Endothelial cell of umbilical vein (primary cell): ENCODE measurements around the gene SLC4A4. TPM values are rescaled to one million over a fixed set of nuclear protein-coding genes. Genes with fewer than 3 reads are reported as not detected.

Source experiments
- BruUV-seq: library from RNA; stranded (reverse); fragments of 400-500 nt; replicated peaks from 2 replicates; lab custom pipeline; 2021; lab: Mats Ljungman, UMichigan
- CTCF ChIA-PET: fragments of 300-600, 350-600 bp; sonication (Branson Sonifier 250); formaldehyde crosslinking; loops from one replicate; lab custom pipeline; 2021; ENCODE audit warnings: antibody characterized with exemption, inconsistent platforms; lab: Charles Lee
- POLR2A ChIA-PET: fragments of 300-600, 350-600 bp; sonication (Branson Sonifier 250); formaldehyde crosslinking; loops from one replicate; lab custom pipeline; 2021; ENCODE audit warnings: antibody characterized with exemption, inconsistent platforms; lab: Charles Lee
- DNase-seq: peaks from one replicate; pipeline ENCODE4 v3.0.0-alpha.2; 2011; ENCODE audit warnings: low read depth, low spot score
- FAIRE-seq: peaks from 2 replicates; lab custom pipeline; 2011; peaks lifted over from hg19 to GRCh38; lab: Jason Lieb, UNC
- H2AFZ ChIP-seq: 2 replicates; pipeline ENCODE4 v1.6.0; 2012; ENCODE audit warnings: low read depth, low read length, control low read depth, inconsistent platforms
- H3K27ac ChIP-seq: 2 replicates; pipeline ENCODE4 v1.5.1; 2011; ENCODE audit warnings: low read depth, mild to moderate bottlenecking, control low read depth, low read length, moderate library complexity; ENCODE audit not compliant: insufficient read depth
- H3K27me3 ChIP-seq, 2 experiments: 2 replicates each; pipeline versions ENCODE4 v1.6.0 to v1.6.1; 2011; ENCODE audit warnings: low read length in 2 of 2, mixed read lengths in 1 of 2; ENCODE audit not compliant: control insufficient read depth in 2 of 2, insufficient read depth in 2 of 2
- H3K36me3 ChIP-seq, 2 experiments: 2 replicates in 1 of 2; 3 replicates in 1 of 2; pipeline ENCODE4 v1.5.1; 2011; ENCODE audit warnings: low read length in 2 of 2, mild to moderate bottlenecking in 1 of 2, moderate library complexity in 1 of 2; ENCODE audit not compliant: control insufficient read depth in 2 of 2, insufficient read depth in 2 of 2; ENCODE audit errors: extremely low read depth in 1 of 2
- H3K4me1 ChIP-seq: 3 replicates; pipeline ENCODE4 v1.5.1; 2011; ENCODE audit warnings: mild to moderate bottlenecking, low read length; ENCODE audit not compliant: control insufficient read depth, insufficient read depth; ENCODE audit errors: extremely low read depth
- H3K4me2 ChIP-seq: 2 replicates; pipeline ENCODE4 v1.6.1; 2011; ENCODE audit warnings: low read length, control low read depth, mixed read lengths; ENCODE audit not compliant: insufficient read depth
- H3K4me3 ChIP-seq, 3 experiments: fragments of 200-600 bp in 1 of 3; sonication (generic), shearing (Covaris generic) in 1 of 3; replicated peaks in 1 of 3; 2 replicates each; pipeline ENCODE4 v1.5.1; 2011 to 2016; ENCODE audit warnings: control low read depth in 3 of 3, low read length in 3 of 3, mild to moderate bottlenecking in 2 of 3, inconsistent platforms in 1 of 3, low read depth in 1 of 3, moderate library complexity in 1 of 3; ENCODE audit not compliant: insufficient read depth in 1 of 3
- H3K79me2 ChIP-seq: 2 replicates; pipeline ENCODE4 v1.6.0; 2012; ENCODE audit warnings: low read length, inconsistent platforms; ENCODE audit not compliant: control insufficient read depth, insufficient read depth
- H3K9ac ChIP-seq: replicated peaks from 2 replicates; pipeline ENCODE3; 2011; ENCODE audit warnings: low read length, control low read depth; ENCODE audit not compliant: insufficient read depth; ENCODE audit errors: extremely low read depth
- H3K9me1 ChIP-seq: replicated peaks from 3 replicates; pipeline ENCODE4 v1.6.0; 2011; ENCODE audit warnings: mild to moderate bottlenecking, low read length; ENCODE audit not compliant: control insufficient read depth, insufficient read depth; ENCODE audit errors: extremely low read depth
- H3K9me3 ChIP-seq: replicated peaks from 2 replicates; pipeline ENCODE4 v1.5.1; 2012; ENCODE audit warnings: low read length, inconsistent platforms; ENCODE audit not compliant: control insufficient read depth, insufficient read depth
- H4K20me1 ChIP-seq: replicated peaks from 2 replicates; pipeline ENCODE3; 2011; ENCODE audit warnings: mild to moderate bottlenecking, low read length; ENCODE audit not compliant: control insufficient read depth, insufficient read depth; ENCODE audit errors: extremely low read depth
- EZH2 ChIP-seq: IDR thresholded peaks from 2 replicates; pipeline ENCODE4 v1.6.1; 2012; ENCODE audit warnings: borderline replicate concordance, low read depth, mild to moderate bottlenecking, moderate library complexity, low read length, inconsistent platforms; ENCODE audit not compliant: severe bottlenecking
- FOS ChIP-seq: IDR thresholded peaks from 2 replicates; pipeline ENCODE4 v1.6.1; 2011; ENCODE audit warnings: mild to moderate bottlenecking, low read length, moderate library complexity, borderline replicate concordance; ENCODE audit not compliant: insufficient read depth
- GATA2 ChIP-seq: IDR thresholded peaks from 2 replicates; pipeline ENCODE4 v1.7.0; 2011; ENCODE audit warnings: low read depth, mild to moderate bottlenecking, moderate library complexity, mixed read lengths, low read length; ENCODE audit not compliant: insufficient read length, insufficient read depth
- JUN ChIP-seq: IDR thresholded peaks from 2 replicates; pipeline ENCODE4 v1.6.1; 2011; ENCODE audit warnings: borderline replicate concordance, low read depth; ENCODE audit not compliant: insufficient read length, insufficient read depth
- MAX ChIP-seq: IDR thresholded peaks from 2 replicates; pipeline ENCODE4 v1.6.1; 2011; ENCODE audit not compliant: insufficient read depth, insufficient read length
- MYC ChIP-seq: IDR thresholded peaks from one replicate; pipeline ENCODE4 v1.6.1; 2011; ENCODE audit warnings: mild to moderate bottlenecking, low read depth, low read length
- POLR2A ChIP-seq: IDR thresholded peaks from 2 replicates; pipeline ENCODE4 v1.6.1; 2012; ENCODE audit warnings: low read depth, mild to moderate bottlenecking, control low read depth, low read length
- POLR2AphosphoS5 ChIP-seq: IDR thresholded peaks from 2 replicates; pipeline ENCODE4 v1.6.1; 2012; ENCODE audit warnings: low read depth, mild to moderate bottlenecking, control low read depth, low read length, moderate library complexity; ENCODE audit not compliant: insufficient read depth
- dilution Hi-C: fragments of 300-500 bp; cut with MboI; formaldehyde crosslinking; loops from one replicate; pipeline ENCODE4 v1.15.0; 2019; ENCODE audit warnings: low sequenced_read_pairs; ENCODE audit not compliant: extremely low pct_ligation_motif_present
- intact Hi-C: fragments of 100-400 bp; cut with micrococcal nuclease; formaldehyde crosslinking; loops from one replicate; pipeline ENCODE4 v1.10.0; 2022
- polyA plus RNA-seq, 4 experiments: library from polyadenylated mRNA; depleted of rRNA in 3 of 4; stranded (reverse) in 3 of 4; unstranded in 1 of 4; fragments of >200 nt; gene quantifications; 2 replicates each; pipeline versions ENCODE4 v1.2.1 to v1.2.3, GENCODE V29; 2011 to 2012; ENCODE audit warnings: missing spikeins in 1 of 4
- total RNA-seq: library from RNA; stranded (reverse); gene quantifications from 2 replicates; pipeline ENCODE4 v1.2.3, GENCODE V29; 2021
- TF ChIP-seq, protein P1 (sequence below), 2 donors: IDR thresholded peaks; 1 replicate in 1 of 2; 2 replicates in 1 of 2; pipeline ENCODE4 v1.5.1; 2011; ENCODE audit warnings: low read length in 2 of 2, mild to moderate bottlenecking in 2 of 2, moderate library complexity in 2 of 2, control low read depth in 1 of 2, inconsistent platforms in 1 of 2, low read depth in 1 of 2; ENCODE audit not compliant: insufficient read depth in 1 of 2; ENCODE audit errors: extremely low read depth in 1 of 2

The SLC4A4 gene
- total and polyA plus RNA-seq, 2 donors (not counting 3 experiments of a cell fraction or from before 2014, with no cell fraction given): not detected

DNA sequence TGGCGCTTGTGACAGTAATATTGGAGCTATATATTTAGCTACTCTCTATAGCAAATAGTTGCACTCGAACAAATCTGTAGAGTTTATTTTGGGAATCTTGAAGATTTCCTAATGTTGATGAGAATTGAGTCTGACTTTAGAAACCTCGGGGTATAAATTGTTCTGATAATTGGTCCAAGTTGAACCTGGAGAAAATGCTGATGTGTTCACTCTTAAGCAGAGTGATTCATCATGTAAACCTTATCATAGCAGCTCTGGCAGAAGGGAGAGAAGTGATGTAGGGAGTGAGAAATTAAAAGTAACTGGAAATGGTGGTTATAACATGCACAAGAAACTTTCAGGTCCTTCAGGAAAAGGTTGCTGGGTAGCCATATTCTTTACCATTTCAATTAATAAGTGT is 16.4 kb upstream of the SLC4A4 start:
- no peaks in the 10 kb centered on the region for H3K79me2 ChIP-seq
- H3K4me1 ChIP-seq: no peaks in the 10 kb centered on the region
- no peaks in the 10 kb centered on the region for H3K36me3 ChIP-seq
- no peak overlapping the region for H3K4me3 ChIP-seq
- no peaks in the 10 kb centered on the region for H3K9me1 ChIP-seq
- BruUV-seq: no TSS peak
- H3K9ac ChIP-seq: no peak overlapping the region
- TF ChIP-seq EZH2: no peak
- no peak for TF ChIP-seq MAX
- TF ChIP-seq, protein P1, sequence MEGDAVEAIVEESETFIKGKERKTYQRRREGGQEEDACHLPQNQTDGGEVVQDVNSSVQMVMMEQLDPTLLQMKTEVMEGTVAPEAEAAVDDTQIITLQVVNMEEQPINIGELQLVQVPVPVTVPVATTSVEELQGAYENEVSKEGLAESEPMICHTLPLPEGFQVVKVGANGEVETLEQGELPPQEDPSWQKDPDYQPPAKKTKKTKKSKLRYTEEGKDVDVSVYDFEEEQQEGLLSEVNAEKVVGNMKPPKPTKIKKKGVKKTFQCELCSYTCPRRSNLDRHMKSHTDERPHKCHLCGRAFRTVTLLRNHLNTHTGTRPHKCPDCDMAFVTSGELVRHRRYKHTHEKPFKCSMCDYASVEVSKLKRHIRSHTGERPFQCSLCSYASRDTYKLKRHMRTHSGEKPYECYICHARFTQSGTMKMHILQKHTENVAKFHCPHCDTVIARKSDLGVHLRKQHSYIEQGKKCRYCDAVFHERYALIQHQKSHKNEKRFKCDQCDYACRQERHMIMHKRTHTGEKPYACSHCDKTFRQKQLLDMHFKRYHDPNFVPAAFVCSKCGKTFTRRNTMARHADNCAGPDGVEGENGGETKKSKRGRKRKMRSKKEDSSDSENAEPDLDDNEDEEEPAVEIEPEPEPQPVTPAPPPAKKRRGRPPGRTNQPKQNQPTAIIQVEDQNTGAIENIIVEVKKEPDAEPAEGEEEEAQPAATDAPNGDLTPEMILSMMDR (IDR thresholded peaks at IDR 0.05; ENCODE audit: extremely low read depth in 1 of 2, insufficient read depth in 1 of 2, low read depth in 1 of 2, low read length in 2 of 2): no peak
- no peak for TF ChIP-seq FOS
- TF ChIP-seq POLR2AphosphoS5: no peak
- TF ChIP-seq GATA2: no peak
- no peak for TF ChIP-seq MYC
- no peak for TF ChIP-seq POLR2A
- TF ChIP-seq JUN: no peak
- no peak overlapping the region for H2AFZ ChIP-seq
- FAIRE-seq (no peak), DNase-seq (no peak)
- H3K9me3 ChIP-seq: no peaks in the 10 kb centered on the region
- H3K4me2 ChIP-seq: no peak overlapping the region
- no peaks in the 10 kb centered on the region for H4K20me1 ChIP-seq
- intact Hi-C loops (no loop called here), dilution Hi-C loops (no loop called here)
- ChIA-PET CTCF (no interaction called here), POLR2A (no interaction called here)
- no peak overlapping the region for H3K27ac ChIP-seq
- H3K27me3 ChIP-seq: no peaks in the 10 kb centered on the region
